ENCODE measurements around the gene AQP10. TPM values are rescaled to one million over a fixed set of nuclear protein-coding genes. Genes with fewer than 3 reads are reported as not detected.

AQP10 gene
- polyA plus RNA-seq, 1 of the 3 experiments (the other 2 are of a cell fraction) = 0.02 TPM

DNA sequence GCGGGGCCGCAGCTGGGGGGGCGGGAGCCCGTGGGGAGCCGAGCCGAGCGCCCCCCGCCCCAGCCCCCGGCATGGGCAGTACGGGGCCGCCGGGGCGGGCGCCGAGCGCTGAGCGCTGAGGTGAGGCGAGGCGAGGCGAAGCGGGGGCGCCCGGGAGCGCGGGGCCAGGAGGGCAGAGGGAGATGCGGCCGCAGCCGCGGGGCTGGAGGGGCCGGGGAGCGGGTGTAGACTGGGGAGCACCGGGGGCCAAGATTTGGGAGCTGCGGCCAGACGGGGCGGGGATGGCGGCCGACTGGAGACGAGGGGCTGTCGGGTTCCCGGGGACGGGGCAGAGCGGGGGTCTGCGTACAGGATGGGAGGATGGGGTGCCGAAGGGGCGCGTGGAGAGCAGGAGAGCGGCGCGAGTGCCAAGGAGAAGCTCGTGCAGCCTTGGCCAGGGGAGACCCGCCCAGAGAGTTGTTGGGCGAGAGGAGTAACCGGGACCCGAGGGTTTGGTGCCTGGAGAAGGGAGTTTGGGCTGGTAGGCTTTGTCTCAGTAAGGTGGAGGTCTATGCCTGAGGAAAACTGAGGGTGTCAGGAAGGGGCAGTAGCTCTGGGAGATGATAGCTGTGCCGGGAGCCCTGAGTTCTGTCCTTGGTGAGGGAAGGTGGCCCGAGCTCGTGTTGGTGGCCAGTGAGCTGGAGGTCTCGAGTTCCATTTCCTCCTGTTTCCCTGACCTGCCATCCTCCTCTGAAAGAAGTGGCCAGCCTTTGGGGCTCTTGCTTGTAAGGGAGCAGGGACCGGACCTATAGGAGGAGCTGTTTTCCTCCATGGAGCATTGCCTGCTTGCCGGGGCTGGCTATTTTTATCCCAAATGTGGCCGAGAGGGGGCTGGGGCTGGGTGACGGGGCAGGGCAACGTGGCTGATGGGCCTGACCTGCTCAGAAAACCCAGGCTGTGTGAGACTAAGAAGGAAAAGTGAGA is 5.0 kb downstream of the AQP10 start:
- Histone ChIP-seq H3K27ac (ENCODE audit: low read depth in 2 of 2, low read length in 1 of 2) (peak overlapping the region; percentile 88 to 92), H3K4me3 (ENCODE audit: low read depth in 2 of 2, low read length in 1 of 2) (peak overlapping the region; percentile 78 to 84), H3F3A (replicated peaks; ENCODE audit: insufficient read depth) (peaks cover 11% of the 10 kb centered on the region), H3K36me3 (replicated peaks in 1 of 2; ENCODE audit: control insufficient read depth in 1 of 2, insufficient read depth in 2 of 2, low read length in 1 of 2) (peaks cover 6 to 13% of the 10 kb centered on the region in 2 experiments), H4K20me1 (ENCODE audit: insufficient read depth) (peaks cover 20% of the 10 kb centered on the region), H3K4me1 (ENCODE audit: control insufficient read depth in 1 of 2, insufficient read depth in 2 of 2, low read depth in 1 of 2, low read length in 1 of 2) (peaks cover 21 to 43% of the 10 kb centered on the region in 2 experiments; a peak in 3 of 4 replicates), H3K27me3 (ENCODE audit: insufficient read depth) (no peaks in the 10 kb centered on the region; the same call in 1 of the 2 replicates), H3K4me2 (peak overlapping the region; percentile 91), H2AFZ (ENCODE audit: low read depth) (peak overlapping the region; percentile 60), H3K9me3 (no peaks in the 10 kb centered on the region), H3K9ac (peak overlapping the region; percentile 91), H3K79me2 (ENCODE audit: insufficient read depth) (peaks cover 38% of the 10 kb centered on the region), H3K9me2 (no peaks in the 10 kb centered on the region)
- 1% methylated on average over 30 of the region's 63 CpGs for WGBS (ENCODE audit: low lambda C conversion rate)
- CTCF ChIA-PET = interaction anchor here (0.6 to 6.3 kb wide), 21 partner anchors 10 to 825 kb away, joined by 3 to 99 read pairs (median 5); partner anchors contain the start of genes HAX1 and IL6R
- POLR2A ChIA-PET = interaction anchor here (0.7 kb wide), 1 partner anchor 476 kb away, joined by 3 read pairs; no protein-coding TSS in a partner anchor
- DNase-seq = peak; percentile 90
- no peak for TF ChIP-seq TCF12 (IDR thresholded peaks at IDR 0.05)
- no peak for TF ChIP-seq RFX5 (IDR thresholded peaks at IDR 0.05; ENCODE audit: low read length)
- peak; percentile 90 for TF ChIP-seq MEF2A (IDR thresholded peaks at IDR 0.05; ENCODE audit: borderline replicate concordance, low read depth)
- no peak for TF ChIP-seq NFIC (IDR thresholded peaks at IDR 0.05; ENCODE audit: borderline replicate concordance)
- TF ChIP-seq, protein P1, sequence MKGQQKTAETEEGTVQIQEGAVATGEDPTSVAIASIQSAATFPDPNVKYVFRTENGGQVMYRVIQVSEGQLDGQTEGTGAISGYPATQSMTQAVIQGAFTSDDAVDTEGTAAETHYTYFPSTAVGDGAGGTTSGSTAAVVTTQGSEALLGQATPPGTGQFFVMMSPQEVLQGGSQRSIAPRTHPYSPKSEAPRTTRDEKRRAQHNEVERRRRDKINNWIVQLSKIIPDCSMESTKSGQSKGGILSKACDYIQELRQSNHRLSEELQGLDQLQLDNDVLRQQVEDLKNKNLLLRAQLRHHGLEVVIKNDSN (IDR thresholded peaks at IDR 0.05; ENCODE audit: borderline replicate concordance, low read depth) = no peak
- TF ChIP-seq, protein P2, sequence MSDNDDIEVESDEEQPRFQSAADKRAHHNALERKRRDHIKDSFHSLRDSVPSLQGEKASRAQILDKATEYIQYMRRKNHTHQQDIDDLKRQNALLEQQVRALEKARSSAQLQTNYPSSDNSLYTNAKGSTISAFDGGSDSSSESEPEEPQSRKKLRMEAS (IDR thresholded peaks at IDR 0.05; ENCODE audit: low read depth) = peak; percentile 61
- no peak for TF ChIP-seq RCOR1 (IDR thresholded peaks at IDR 0.05; ENCODE audit: low read length)
- TF ChIP-seq SIN3A (IDR thresholded peaks at IDR 0.05; ENCODE audit: borderline replicate concordance, low read depth, low read length) = peak; percentile 82
- TF ChIP-seq, protein P3, sequence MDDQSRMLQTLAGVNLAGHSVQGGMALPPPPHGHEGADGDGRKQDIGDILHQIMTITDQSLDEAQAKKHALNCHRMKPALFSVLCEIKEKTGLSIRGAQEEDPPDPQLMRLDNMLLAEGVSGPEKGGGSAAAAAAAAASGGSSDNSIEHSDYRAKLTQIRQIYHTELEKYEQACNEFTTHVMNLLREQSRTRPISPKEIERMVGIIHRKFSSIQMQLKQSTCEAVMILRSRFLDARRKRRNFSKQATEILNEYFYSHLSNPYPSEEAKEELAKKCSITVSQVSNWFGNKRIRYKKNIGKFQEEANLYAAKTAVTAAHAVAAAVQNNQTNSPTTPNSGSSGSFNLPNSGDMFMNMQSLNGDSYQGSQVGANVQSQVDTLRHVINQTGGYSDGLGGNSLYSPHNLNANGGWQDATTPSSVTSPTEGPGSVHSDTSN (IDR thresholded peaks at IDR 0.05) = no peak
- TF ChIP-seq EZH2phosphoT487 (IDR thresholded peaks at IDR 0.05; ENCODE audit: borderline replicate concordance, low read depth) = no peak
- no peak for TF ChIP-seq FOXJ3 (CRISPR knock-in tag; IDR thresholded peaks at IDR 0.05)
- no peak for TF ChIP-seq REST (IDR thresholded peaks at IDR 0.05; ENCODE audit: low read depth, low read length)
- TF ChIP-seq JUND (IDR thresholded peaks at IDR 0.05) = no peak
- TF ChIP-seq CHD2 (IDR thresholded peaks at IDR 0.05; ENCODE audit: low read length, partially characterized antibody) = peak; percentile 27
- peak; percentile 71 for TF ChIP-seq CTCF (IDR thresholded peaks at IDR 0.05)
- no peak for TF ChIP-seq YY1 (IDR thresholded peaks at IDR 0.05; ENCODE audit: low read depth)
- no peak for TF ChIP-seq GATA2 (CRISPR knock-in tag; IDR thresholded peaks at IDR 0.05)
- peak; percentile 46 for TF ChIP-seq RAD21 (IDR thresholded peaks at IDR 0.05; ENCODE audit: low read length)
- TF ChIP-seq SMC3 (IDR thresholded peaks at IDR 0.05; ENCODE audit: low read depth, low read length) = peak; percentile 15; the same call in 1 of the 2 replicates
- TF ChIP-seq, protein P4, sequence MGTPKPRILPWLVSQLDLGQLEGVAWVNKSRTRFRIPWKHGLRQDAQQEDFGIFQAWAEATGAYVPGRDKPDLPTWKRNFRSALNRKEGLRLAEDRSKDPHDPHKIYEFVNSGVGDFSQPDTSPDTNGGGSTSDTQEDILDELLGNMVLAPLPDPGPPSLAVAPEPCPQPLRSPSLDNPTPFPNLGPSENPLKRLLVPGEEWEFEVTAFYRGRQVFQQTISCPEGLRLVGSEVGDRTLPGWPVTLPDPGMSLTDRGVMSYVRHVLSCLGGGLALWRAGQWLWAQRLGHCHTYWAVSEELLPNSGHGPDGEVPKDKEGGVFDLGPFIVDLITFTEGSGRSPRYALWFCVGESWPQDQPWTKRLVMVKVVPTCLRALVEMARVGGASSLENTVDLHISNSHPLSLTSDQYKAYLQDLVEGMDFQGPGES (IDR thresholded peaks at IDR 0.05; ENCODE audit: low read depth, low read length) = no peak
- TF ChIP-seq POLR2AphosphoS5 (IDR thresholded peaks at IDR 0.05; ENCODE audit: low read depth, low read length) = no peak
- TF ChIP-seq TAF1 (IDR thresholded peaks at IDR 0.05; ENCODE audit: borderline replicate concordance, low read depth, low read length) = peak; percentile 52; the same call in 1 of the 2 replicates
- no peak for TF ChIP-seq TEAD4 (IDR thresholded peaks at IDR 0.05; ENCODE audit: borderline replicate concordance, insufficient read depth)
